Mesenchymal stem cell (in vitro differentiated cells and primary cell): ENCODE measurements around the gene IGF1R.

Experiments
- DNase-seq: peaks from one replicate; pipeline ENCODE4 v3.0.0-alpha.2; 2013
- H2AFZ ChIP-seq: one replicate; pipeline ENCODE4 v1.6.1; 2013; ENCODE audit warnings: low read depth, mild to moderate bottlenecking, control low read depth, inconsistent platforms, low read length, moderate library complexity
- H2AK5ac ChIP-seq: 2 replicates; pipeline ENCODE4 v1.6.1; 2013; ENCODE audit warnings: low read length, moderate library complexity, mild to moderate bottlenecking, inconsistent platforms; ENCODE audit not compliant: severe bottlenecking
- H2BK120ac ChIP-seq: one replicate; pipeline ENCODE4 v1.6.1; 2013; ENCODE audit warnings: low read depth, mild to moderate bottlenecking, inconsistent platforms, low read length, moderate library complexity
- H2BK12ac ChIP-seq, 2 experiments: one replicate each; pipeline ENCODE4 v1.6.1; 2013; ENCODE audit warnings: inconsistent platforms in 2 of 2, low read length in 2 of 2, mild to moderate bottlenecking in 2 of 2, moderate library complexity in 2 of 2, control low read depth in 1 of 2
- H2BK15ac ChIP-seq: one replicate; pipeline ENCODE4 v1.6.1; 2013; ENCODE audit warnings: mild to moderate bottlenecking, low read depth, inconsistent platforms; ENCODE audit not compliant: poor library complexity, severe bottlenecking
- H2BK5ac ChIP-seq: 2 replicates; pipeline ENCODE4 v1.6.1; 2013; ENCODE audit warnings: low read depth, mild to moderate bottlenecking, low read length, control low read depth, inconsistent platforms; ENCODE audit not compliant: poor library complexity, severe bottlenecking
- H3K14ac ChIP-seq, 2 experiments: one replicate each; pipeline ENCODE4 v1.6.1; 2013; ENCODE audit warnings: inconsistent platforms in 2 of 2, low read length in 2 of 2, control low read depth in 1 of 2, mild to moderate bottlenecking in 1 of 2, moderate library complexity in 1 of 2
- H3K18ac ChIP-seq, 2 experiments: one replicate each; pipeline ENCODE4 v1.6.1; 2013; ENCODE audit warnings: inconsistent platforms in 2 of 2, low read length in 2 of 2, control low read depth in 1 of 2, low read depth in 1 of 2, mild to moderate bottlenecking in 1 of 2
- H3K23ac ChIP-seq, 2 experiments: one replicate each; pipeline ENCODE4 v1.6.1; 2013; ENCODE audit warnings: inconsistent platforms in 2 of 2, low read length in 2 of 2, mild to moderate bottlenecking in 2 of 2, moderate library complexity in 2 of 2, control low read depth in 1 of 2
- H3K27ac ChIP-seq: 2 replicates; pipeline ENCODE4 v1.5.1; 2013; ENCODE audit warnings: mild to moderate bottlenecking, moderate library complexity, low read length, control low read depth, inconsistent platforms; ENCODE audit not compliant: poor library complexity, severe bottlenecking
- H3K27me3 ChIP-seq, 2 experiments: 2 replicates each; pipeline versions ENCODE4 v1.6.1 to v1.7.0; 2013; ENCODE audit warnings: low read length in 2 of 2, mild to moderate bottlenecking in 2 of 2, moderate library complexity in 2 of 2, control low read depth in 1 of 2, inconsistent platforms in 1 of 2; ENCODE audit not compliant: control insufficient read depth in 1 of 2, insufficient read depth in 1 of 2
- H3K36me3 ChIP-seq, 2 experiments: 2 replicates each; pipeline versions ENCODE4 v1.6.1 to v1.7.0; 2013; ENCODE audit warnings: low read length in 2 of 2, control low read depth in 1 of 2, inconsistent platforms in 1 of 2, low read depth in 1 of 2, mild to moderate bottlenecking in 1 of 2; ENCODE audit not compliant: insufficient read depth in 2 of 2, control insufficient read depth in 1 of 2
- H3K4ac ChIP-seq, 2 experiments: one replicate each; pipeline ENCODE4 v1.6.1; 2013; ENCODE audit warnings: inconsistent platforms in 2 of 2, low read length in 2 of 2, mild to moderate bottlenecking in 2 of 2, moderate library complexity in 2 of 2, control low read depth in 1 of 2, low read depth in 1 of 2
- H3K4me1 ChIP-seq: 2 replicates; pipeline ENCODE4 v1.6.1; 2013; ENCODE audit warnings: low read depth, low read length, control low read depth; ENCODE audit not compliant: control insufficient read depth, insufficient read depth
- H3K4me2 ChIP-seq: 2 replicates; pipeline ENCODE4 v1.6.1; 2013; ENCODE audit warnings: low read length, mild to moderate bottlenecking, inconsistent platforms; ENCODE audit not compliant: poor library complexity, severe bottlenecking
- H3K4me3 ChIP-seq, 2 experiments: 2 replicates each; pipeline versions ENCODE4 v1.5.1 to v1.7.0; 2013; ENCODE audit warnings: low read length in 2 of 2, mild to moderate bottlenecking in 2 of 2, control low read depth in 1 of 2, low read depth in 1 of 2; ENCODE audit not compliant: insufficient read depth in 1 of 2
- H3K79me1 ChIP-seq: replicated peaks from 2 replicates; pipeline ENCODE4 v1.6.1; 2013; ENCODE audit warnings: mild to moderate bottlenecking, control low read depth, low read length, inconsistent platforms; ENCODE audit not compliant: poor library complexity, severe bottlenecking
- H3K9ac ChIP-seq: 2 replicates; pipeline ENCODE4 v1.7.0; 2013; ENCODE audit warnings: mild to moderate bottlenecking, low read length, moderate library complexity
- H3K9me3 ChIP-seq: 2 replicates; pipeline ENCODE4 v1.7.0; 2013; ENCODE audit warnings: mild to moderate bottlenecking, low read length; ENCODE audit not compliant: control insufficient read depth
- H4K8ac ChIP-seq: one replicate; pipeline ENCODE4 v1.6.1; 2013; ENCODE audit warnings: inconsistent platforms, mild to moderate bottlenecking, low read length, moderate library complexity
- H4K91ac ChIP-seq: one replicate; pipeline ENCODE4 v1.6.1; 2013; ENCODE audit warnings: mild to moderate bottlenecking, low read length, inconsistent platforms
- WGBS: methylation state at CpG from one replicate; pipeline ENCODE4 v1.1.7; 2013; ENCODE audit warnings: mixed read lengths; 5-methylcytosine and 5-hydroxymethylcytosine counted together

IGF1R gene

DNA sequence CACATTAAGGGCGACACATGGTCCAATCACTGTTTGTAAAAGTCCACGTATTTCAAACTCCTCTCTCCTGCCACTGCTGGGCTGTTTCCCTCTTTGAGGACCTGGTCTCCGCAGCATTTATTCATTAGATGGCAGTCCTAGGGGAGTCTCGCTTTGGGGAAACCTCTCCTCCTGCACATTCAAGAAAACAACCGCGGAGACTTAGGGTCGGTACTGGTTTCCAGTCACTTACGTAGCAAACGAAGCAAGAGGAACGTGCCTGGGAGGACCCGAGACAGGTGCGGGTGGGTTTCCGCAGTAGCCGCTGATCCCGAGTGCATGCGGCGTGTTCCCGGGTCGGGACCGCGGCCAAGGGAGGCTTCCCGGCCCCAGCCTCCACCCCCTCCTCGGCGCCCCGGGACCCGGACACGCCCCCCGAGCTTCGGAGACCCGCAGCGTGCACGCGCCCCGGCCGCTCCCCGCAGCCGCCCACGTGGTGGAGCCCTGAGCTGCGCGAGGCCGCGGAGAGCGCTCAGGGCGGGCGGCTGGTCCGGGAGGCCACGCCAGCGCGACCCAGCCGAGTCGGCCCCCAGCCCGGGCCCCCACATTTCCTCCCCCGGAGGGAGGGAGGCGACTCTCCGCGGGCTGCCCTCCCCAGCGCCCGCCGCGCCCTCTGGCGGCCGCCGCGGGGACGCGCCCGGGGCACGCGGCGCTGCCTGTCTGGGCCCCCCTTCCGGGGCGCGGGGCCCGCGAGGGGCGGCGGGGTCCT is 1.1 kb upstream of the IGF1R start:
- no peak overlapping the region for H2AK5ac ChIP-seq
- peak overlapping the region; percentile 99 for H3K4me2 ChIP-seq
- peak overlapping the region in 1 of 2 experiments; percentile 75 for H3K4ac ChIP-seq
- no peaks in the 10 kb centered on the region for H3K9me3 ChIP-seq
- peak overlapping the region; percentile 86 for H3K9ac ChIP-seq
- no peaks in the 10 kb centered on the region for H3K36me3 ChIP-seq
- peaks cover 20 to 29% of the 10 kb centered on the region in 2 experiments for H3K27me3 ChIP-seq
- no peak overlapping the region for H3K27ac ChIP-seq
- H2BK5ac ChIP-seq: no peak overlapping the region
- H3K4me1 ChIP-seq: peaks cover 6% of the 10 kb centered on the region
- H3K14ac ChIP-seq: no peak overlapping the region
- peak overlapping the region; percentile 45 for H2BK15ac ChIP-seq
- H3K23ac ChIP-seq: no peak overlapping the region
- H2BK120ac ChIP-seq: peak overlapping the region; percentile 64
- peak overlapping the region in 1 of 2 experiments; percentile 39 for H2BK12ac ChIP-seq
- peak overlapping the region; percentile 89 for H2AFZ ChIP-seq
- peak overlapping the region; percentile 76 for H4K91ac ChIP-seq
- H3K18ac ChIP-seq: peak overlapping the region in 1 of 2 experiments; percentile 64
- peak overlapping the region; percentile 78 to 82 for H3K4me3 ChIP-seq
- H3K79me1 ChIP-seq: peaks cover 3% of the 10 kb centered on the region
- DNase-seq: peak; percentile 67
- under 1% methylated on average over 37 of the region's 77 CpGs for WGBS
- H4K8ac ChIP-seq: no peak overlapping the region

DNA sequence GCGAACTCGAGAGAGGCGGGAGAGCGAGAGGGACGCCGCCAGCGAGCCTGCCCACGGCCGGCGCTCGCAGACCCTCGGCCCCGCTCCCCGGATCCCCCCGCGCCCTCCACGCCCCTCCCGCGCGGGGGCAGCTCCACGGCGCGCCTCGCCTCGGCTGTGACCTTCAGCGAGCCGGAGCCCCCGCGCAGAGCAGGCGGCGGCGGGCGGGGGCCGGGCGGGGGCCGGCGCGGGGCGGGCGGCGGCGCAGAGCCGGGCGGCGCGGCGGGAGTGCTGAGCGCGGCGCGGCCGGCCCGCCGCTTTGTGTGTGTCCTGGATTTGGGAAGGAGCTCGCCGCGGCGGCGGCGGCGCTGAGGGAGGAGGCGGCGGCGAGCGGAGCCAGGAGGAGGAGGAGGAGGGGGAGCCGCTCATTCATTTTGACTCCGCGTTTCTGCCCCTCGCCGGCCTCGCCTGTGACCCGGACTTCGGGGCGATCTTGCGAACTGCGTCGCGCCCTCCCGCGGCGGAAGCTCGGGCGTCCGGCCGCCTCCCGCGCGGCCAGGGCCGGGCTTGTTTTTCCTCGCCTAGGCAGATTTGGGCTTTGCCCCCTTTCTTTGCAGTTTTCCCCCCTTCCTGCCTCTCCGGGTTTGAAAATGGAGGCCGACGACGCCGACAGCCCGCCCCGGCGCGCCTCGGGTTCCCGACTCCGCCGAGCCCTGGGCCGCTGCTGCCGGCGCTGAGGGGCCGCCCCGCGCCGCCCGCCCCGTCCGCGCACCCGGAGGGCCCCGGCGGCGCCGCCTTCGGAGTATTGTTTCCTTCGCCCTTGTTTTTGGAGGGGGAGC is 524 bp downstream of the IGF1R start:
- H2BK5ac ChIP-seq: peak overlapping the region; percentile 94
- peak overlapping the region; percentile 83 for H4K91ac ChIP-seq
- peak overlapping the region; percentile 94 for H2BK15ac ChIP-seq
- no peak overlapping the region for H2AK5ac ChIP-seq
- H3K79me1 ChIP-seq: peaks cover 5% of the 10 kb centered on the region
- H3K4me1 ChIP-seq: peaks cover 6% of the 10 kb centered on the region
- H3K36me3 ChIP-seq: no peaks in the 10 kb centered on the region
- H2BK12ac ChIP-seq: peak overlapping the region; percentile 29 to 84
- H3K27me3 ChIP-seq: peaks cover 6 to 17% of the 10 kb centered on the region in 2 experiments
- H3K9me3 ChIP-seq: no peaks in the 10 kb centered on the region
- peak; percentile 67 for DNase-seq
- H3K14ac ChIP-seq: peak overlapping the region in 1 of 2 experiments; percentile 32
- peak overlapping the region; percentile 81 to 94 for H3K4ac ChIP-seq
- peak overlapping the region; percentile 92 for H3K9ac ChIP-seq
- peak overlapping the region; percentile 91 to 94 for H3K4me3 ChIP-seq
- peak overlapping the region; percentile 77 for H3K4me2 ChIP-seq
- under 1% methylated on average over 46 of the region's 121 CpGs for WGBS
- peak overlapping the region; percentile 84 to 96 for H3K18ac ChIP-seq
- H4K8ac ChIP-seq: peak overlapping the region; percentile 77
- H3K23ac ChIP-seq: peak overlapping the region in 1 of 2 experiments; percentile 94
- peak overlapping the region; percentile 94 for H2AFZ ChIP-seq
- peak overlapping the region; percentile 43 for H3K27ac ChIP-seq
- H2BK120ac ChIP-seq: peak overlapping the region; percentile 81

- H3K4me2 ChIP-seq: peak overlapping the region; percentile 79
- H3K79me1 ChIP-seq: peaks cover 6% of the 10 kb centered on the region
- WGBS: 0% methylated on average over 79 of the region's 94 CpGs
- H3K27ac ChIP-seq: no peak overlapping the region
- H3K4me3 ChIP-seq: peak overlapping the region; percentile 94 to 99
- H3K9me3 ChIP-seq: no peaks in the 10 kb centered on the region
- no peak overlapping the region for H2AK5ac ChIP-seq
- peaks cover 0 to 9% of the 10 kb centered on the region in 2 experiments for H3K27me3 ChIP-seq
- H4K91ac ChIP-seq: peak overlapping the region; percentile 82
- H2AFZ ChIP-seq: peak overlapping the region; percentile 62
- H3K23ac ChIP-seq: peak overlapping the region in 1 of 2 experiments; percentile 100
- H3K4me1 ChIP-seq: peaks cover 6% of the 10 kb centered on the region
- peak overlapping the region; percentile 9 to 94 for H3K4ac ChIP-seq
- H3K14ac ChIP-seq: peak overlapping the region in 1 of 2 experiments; percentile 98
- peak; percentile 67 for DNase-seq
- peak overlapping the region; percentile 66 for H2BK5ac ChIP-seq
- peak overlapping the region; percentile 19 to 45 for H2BK12ac ChIP-seq
- H3K18ac ChIP-seq: peak overlapping the region; percentile 74 to 98
- H3K36me3 ChIP-seq: no peaks in the 10 kb centered on the region
- peak overlapping the region; percentile 75 for H4K8ac ChIP-seq
- H3K9ac ChIP-seq: peak overlapping the region; percentile 92
- peak overlapping the region; percentile 77 for H2BK120ac ChIP-seq
- H2BK15ac ChIP-seq: peak overlapping the region; percentile 96
Observed at GRCh38 chr15:98649472-98650416, 1.4 kb downstream of the IGF1R start.
